ENCODE data around the gene SLC8A2.

GRCh38 chr19:47438793-47439220 lies 32.9 kb downstream of the SLC8A2 start:
- TF ChIP-seq CTCF (IDR thresholded peaks at IDR 0.05; ENCODE audit: low read length) = no peak
- TF ChIP-seq EZH2 (IDR thresholded peaks at IDR 0.05; ENCODE audit: borderline replicate concordance, low read length) = no peak
